Measurements from ENCODE around the gene ATXN1.

Gene ATXN1

GRCh38 chr6:16805243-16805950, 44.1 kb upstream of the ATXN1 start:
- TF ChIP-seq, protein P1, sequence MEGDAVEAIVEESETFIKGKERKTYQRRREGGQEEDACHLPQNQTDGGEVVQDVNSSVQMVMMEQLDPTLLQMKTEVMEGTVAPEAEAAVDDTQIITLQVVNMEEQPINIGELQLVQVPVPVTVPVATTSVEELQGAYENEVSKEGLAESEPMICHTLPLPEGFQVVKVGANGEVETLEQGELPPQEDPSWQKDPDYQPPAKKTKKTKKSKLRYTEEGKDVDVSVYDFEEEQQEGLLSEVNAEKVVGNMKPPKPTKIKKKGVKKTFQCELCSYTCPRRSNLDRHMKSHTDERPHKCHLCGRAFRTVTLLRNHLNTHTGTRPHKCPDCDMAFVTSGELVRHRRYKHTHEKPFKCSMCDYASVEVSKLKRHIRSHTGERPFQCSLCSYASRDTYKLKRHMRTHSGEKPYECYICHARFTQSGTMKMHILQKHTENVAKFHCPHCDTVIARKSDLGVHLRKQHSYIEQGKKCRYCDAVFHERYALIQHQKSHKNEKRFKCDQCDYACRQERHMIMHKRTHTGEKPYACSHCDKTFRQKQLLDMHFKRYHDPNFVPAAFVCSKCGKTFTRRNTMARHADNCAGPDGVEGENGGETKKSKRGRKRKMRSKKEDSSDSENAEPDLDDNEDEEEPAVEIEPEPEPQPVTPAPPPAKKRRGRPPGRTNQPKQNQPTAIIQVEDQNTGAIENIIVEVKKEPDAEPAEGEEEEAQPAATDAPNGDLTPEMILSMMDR (IDR thresholded peaks at IDR 0.05): no peak
- Mint-ChIP-seq H3K4me1 (peaks cover 34% of the 10 kb centered on the region), H3K9me3 (peaks cover 18% of the 10 kb centered on the region), H3K4me3 (no peak overlapping the region), H3K36me3 (ENCODE audit: low read depth) (peaks cover 4% of the 10 kb centered on the region), H3K27ac (no peak overlapping the region), H3K27me3 (ENCODE audit: low read depth, poor library complexity) (peaks cover 29% of the 10 kb centered on the region)
- DNase-seq: no peak

DNA sequence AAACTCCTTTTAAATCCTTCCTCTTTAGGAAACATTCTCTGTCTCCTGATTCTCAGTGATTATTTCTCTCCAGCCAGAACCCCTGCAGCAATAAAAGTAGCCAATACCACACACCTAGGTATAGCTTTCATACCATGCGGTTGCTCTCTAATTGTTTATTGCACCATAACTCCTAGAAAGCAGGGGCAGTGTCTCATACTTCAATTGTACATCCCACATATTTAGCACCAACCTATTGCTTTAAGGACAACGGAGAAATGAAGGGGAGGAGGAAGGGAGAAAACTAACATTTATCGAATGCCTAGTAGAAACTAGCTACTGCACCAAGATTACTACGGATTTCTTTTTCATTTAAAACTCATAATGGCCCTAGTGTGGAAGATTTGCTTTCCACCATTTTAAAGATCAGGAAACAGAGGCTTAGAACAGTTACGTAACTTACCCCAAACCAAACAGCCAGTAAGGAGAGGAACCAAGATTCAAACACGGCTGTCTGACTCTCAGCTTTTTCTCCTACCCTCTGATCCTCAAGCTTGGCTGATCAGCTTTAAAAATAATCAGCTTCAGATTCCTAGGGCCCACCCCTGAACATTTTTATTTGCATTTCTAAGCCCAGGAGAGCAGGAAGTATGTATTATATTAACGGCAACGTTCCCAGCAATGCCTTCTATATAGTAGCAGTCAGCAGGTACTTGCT, 43.4 kb upstream of the ATXN1 start:
- DNase-seq: no peak
- peaks cover 31% of the 10 kb centered on the region for H3K27me3 Mint-ChIP-seq (ENCODE audit: low read depth, poor library complexity)
- H3K36me3 Mint-ChIP-seq (ENCODE audit: low read depth): peaks cover 4% of the 10 kb centered on the region
- peak overlapping the region; percentile 1 for H3K27ac Mint-ChIP-seq
- H3K4me1 Mint-ChIP-seq: peaks cover 34% of the 10 kb centered on the region
- H3K9me3 Mint-ChIP-seq: peaks cover 11% of the 10 kb centered on the region
- TF ChIP-seq, protein P1 (IDR thresholded peaks at IDR 0.05): no peak
- H3K4me3 Mint-ChIP-seq: peak overlapping the region; percentile 67

DNA sequence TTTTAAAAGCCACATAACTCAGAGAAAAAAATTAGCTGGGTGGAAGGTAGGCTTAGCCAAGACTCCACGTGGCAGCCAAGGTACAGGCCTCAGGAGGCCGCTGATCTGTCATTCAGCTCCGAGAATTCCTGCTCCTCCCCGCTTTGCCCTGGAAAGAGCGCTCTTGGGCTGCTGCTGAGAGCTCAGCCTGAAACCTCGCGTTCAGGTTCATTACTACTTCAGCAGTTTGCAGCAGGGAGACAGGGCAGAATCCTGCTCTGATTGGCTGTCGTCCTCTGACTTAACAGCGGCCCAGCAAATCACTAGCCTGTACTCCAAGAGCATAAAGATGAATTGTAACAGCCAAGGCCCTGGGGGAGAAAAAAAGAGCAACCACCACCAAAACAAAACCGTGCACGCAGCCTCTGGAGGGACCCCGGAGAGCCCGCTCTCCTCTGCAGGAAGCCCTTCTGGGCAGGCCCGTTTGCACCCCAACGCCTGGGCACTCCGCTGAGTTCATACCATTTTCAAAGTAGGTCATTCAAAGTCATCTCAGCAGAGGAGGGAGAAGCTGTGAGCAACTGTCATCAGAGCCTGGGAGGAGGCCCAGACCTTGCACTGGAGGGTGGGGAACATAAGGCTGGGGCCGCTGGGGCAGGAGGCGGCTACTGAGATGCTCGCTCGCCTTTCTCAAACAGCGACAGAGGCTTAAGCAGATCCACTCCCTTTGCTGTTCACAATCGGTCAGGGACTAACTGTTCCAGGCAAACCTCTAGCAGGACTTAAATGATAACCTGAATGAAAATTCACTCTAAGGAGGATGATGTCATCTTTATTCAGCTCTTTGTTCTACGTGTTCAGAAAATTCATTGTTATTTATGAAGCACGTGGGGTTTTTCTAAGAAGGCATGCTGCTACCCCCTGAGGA, 42.3 kb upstream of the ATXN1 start:
- Mint-ChIP-seq H3K27me3 (ENCODE audit: low read depth, poor library complexity) (peaks cover 34% of the 10 kb centered on the region), H3K36me3 (ENCODE audit: low read depth) (no peaks in the 10 kb centered on the region), H3K27ac (no peak overlapping the region), H3K9me3 (peaks cover under 1% of the 10 kb centered on the region), H3K4me3 (peak overlapping the region; percentile 67), H3K4me1 (peaks cover 34% of the 10 kb centered on the region)
- TF ChIP-seq, protein P1 (IDR thresholded peaks at IDR 0.05): no peak
- peak; percentile 69 for DNase-seq

- DNase-seq: no peak
- TF ChIP-seq, protein P1 (IDR thresholded peaks at IDR 0.05): no peak
- H3K27me3 Mint-ChIP-seq (ENCODE audit: low read depth, poor library complexity): peaks cover 39% of the 10 kb centered on the region
- H3K4me1 Mint-ChIP-seq: peaks cover 34% of the 10 kb centered on the region
- no peak overlapping the region for H3K27ac Mint-ChIP-seq
- no peak overlapping the region for H3K4me3 Mint-ChIP-seq
- H3K36me3 Mint-ChIP-seq (ENCODE audit: low read depth): no peaks in the 10 kb centered on the region
- no peaks in the 10 kb centered on the region for H3K9me3 Mint-ChIP-seq
Measured at GRCh38 chr6:16802071-16802470, 40.8 kb upstream of the ATXN1 start.

- Mint-ChIP-seq H3K4me1 (peaks cover 34% of the 10 kb centered on the region), H3K9me3 (no peaks in the 10 kb centered on the region), H3K36me3 (ENCODE audit: low read depth) (no peaks in the 10 kb centered on the region), H3K4me3 (no peak overlapping the region), H3K27ac (no peak overlapping the region), H3K27me3 (ENCODE audit: low read depth, poor library complexity) (peaks cover 35% of the 10 kb centered on the region)
- TF ChIP-seq, protein P1 (IDR thresholded peaks at IDR 0.05): no peak
- DNase-seq: no peak
Measured at GRCh38 chr6:16800942-16801341, 39.7 kb upstream of the ATXN1 start.
